ENCODE data around the gene CENPF. TPM values are rescaled to one million over a fixed set of nuclear protein-coding genes. Genes with fewer than 3 reads are reported as not detected.

Gene CENPF, protein sequence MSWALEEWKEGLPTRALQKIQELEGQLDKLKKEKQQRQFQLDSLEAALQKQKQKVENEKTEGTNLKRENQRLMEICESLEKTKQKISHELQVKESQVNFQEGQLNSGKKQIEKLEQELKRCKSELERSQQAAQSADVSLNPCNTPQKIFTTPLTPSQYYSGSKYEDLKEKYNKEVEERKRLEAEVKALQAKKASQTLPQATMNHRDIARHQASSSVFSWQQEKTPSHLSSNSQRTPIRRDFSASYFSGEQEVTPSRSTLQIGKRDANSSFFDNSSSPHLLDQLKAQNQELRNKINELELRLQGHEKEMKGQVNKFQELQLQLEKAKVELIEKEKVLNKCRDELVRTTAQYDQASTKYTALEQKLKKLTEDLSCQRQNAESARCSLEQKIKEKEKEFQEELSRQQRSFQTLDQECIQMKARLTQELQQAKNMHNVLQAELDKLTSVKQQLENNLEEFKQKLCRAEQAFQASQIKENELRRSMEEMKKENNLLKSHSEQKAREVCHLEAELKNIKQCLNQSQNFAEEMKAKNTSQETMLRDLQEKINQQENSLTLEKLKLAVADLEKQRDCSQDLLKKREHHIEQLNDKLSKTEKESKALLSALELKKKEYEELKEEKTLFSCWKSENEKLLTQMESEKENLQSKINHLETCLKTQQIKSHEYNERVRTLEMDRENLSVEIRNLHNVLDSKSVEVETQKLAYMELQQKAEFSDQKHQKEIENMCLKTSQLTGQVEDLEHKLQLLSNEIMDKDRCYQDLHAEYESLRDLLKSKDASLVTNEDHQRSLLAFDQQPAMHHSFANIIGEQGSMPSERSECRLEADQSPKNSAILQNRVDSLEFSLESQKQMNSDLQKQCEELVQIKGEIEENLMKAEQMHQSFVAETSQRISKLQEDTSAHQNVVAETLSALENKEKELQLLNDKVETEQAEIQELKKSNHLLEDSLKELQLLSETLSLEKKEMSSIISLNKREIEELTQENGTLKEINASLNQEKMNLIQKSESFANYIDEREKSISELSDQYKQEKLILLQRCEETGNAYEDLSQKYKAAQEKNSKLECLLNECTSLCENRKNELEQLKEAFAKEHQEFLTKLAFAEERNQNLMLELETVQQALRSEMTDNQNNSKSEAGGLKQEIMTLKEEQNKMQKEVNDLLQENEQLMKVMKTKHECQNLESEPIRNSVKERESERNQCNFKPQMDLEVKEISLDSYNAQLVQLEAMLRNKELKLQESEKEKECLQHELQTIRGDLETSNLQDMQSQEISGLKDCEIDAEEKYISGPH (N-terminal part only)
- 35.8 TPM for total RNA-seq

DNA sequence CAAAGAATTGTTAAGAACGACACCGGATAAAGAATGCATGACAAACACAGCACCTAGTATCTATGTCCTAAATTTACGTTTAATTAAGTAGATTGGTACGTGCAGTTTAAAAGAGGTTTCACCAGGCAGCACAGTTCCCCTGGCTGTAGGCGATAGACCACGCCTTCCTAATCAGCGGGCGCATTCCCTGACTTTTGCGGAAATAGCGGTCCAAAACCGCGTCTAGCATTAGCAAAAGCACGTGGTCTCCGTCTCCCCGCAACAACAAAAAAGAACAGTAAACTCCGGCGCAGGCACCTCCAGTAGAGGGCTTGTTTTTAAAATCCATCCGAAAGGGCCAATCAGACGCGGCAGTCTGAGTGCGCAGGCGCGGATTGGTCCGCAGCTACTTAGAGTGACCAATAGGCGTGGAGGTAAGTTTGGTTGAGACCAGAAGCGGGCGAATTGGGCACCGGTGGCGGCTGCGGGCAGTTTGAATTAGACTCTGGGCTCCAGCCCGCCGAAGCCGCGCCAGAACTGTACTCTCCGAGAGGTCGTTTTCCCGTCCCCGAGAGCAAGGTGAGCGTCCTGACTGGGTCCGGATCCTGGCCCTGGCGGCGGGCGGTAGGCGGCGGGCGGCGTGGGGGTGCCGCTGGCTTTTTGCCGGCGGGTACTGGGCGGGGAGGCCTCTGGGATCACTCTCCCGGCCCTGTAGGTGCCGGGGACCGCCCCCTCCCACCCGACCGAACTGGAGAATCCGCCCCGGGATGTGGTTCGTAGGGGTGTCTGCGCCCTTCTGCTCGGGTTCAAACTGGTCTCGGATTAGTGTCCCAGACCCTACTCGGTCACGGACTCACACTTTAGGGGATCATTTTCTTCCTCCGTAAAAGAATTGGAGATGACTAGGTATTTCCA is at the start of gene CENPF:
Gene CENPF, plus strand, starts transcription at position 432 of the 894 bp plus-strand sequence. CDS start 10,560 bp downstream, outside the sequence.

Other genes with a start within 250 kb of the CENPF start
- 26.4 TPM for gene PTPN14, start 51.6 kb upstream of the CENPF start, total RNA-seq

Measured in camera-type eye (tissue), 1 donor.